Transverse colon (tissue), 4 donors: ENCODE results near the gene GRM1. TPM values are rescaled to one million over a fixed set of nuclear protein-coding genes. Genes with fewer than 3 reads are reported as not detected.
"Not testable (repeated sequence)": the region's sequence is repeated elsewhere in the genome, so short reads cannot be mapped to it uniquely, and the experiment has no call there.

Experiments
- DNase-seq: peaks from one replicate; pipeline ENCODE4 v3.0.0-alpha.2; 2019
- H3K27ac ChIP-seq, 4 donors: fragments of 200-600 bp; sonication (generic); 2 replicates each; pipeline ENCODE4 v1.5.1; 2016 to 2018; ENCODE audit warnings: inconsistent platforms in 4 of 4
- H3K27me3 ChIP-seq: fragments of 200-600 bp; sonication (generic); 2 replicates; pipeline ENCODE4 v1.5.1; 2017; ENCODE audit warnings: inconsistent platforms
- H3K36me3 ChIP-seq, 4 donors: fragments of 200-600 bp; sonication (generic); 2 replicates each; pipeline ENCODE4 v1.5.1; 2017 to 2019; ENCODE audit warnings: inconsistent platforms in 4 of 4
- H3K4me1 ChIP-seq, 4 donors: fragments of 200-600 bp; sonication (generic); 2 replicates each; pipeline ENCODE4 v1.5.1; 2017 to 2020; ENCODE audit warnings: inconsistent platforms in 4 of 4
- H3K4me3 ChIP-seq, 4 donors: fragments of 200-600 bp; sonication (generic); 1 replicate in 1 of 4; 2 replicates in 3 of 4; pipeline versions ENCODE4 v1.5.1 to v1.6.1; 2017 to 2019; ENCODE audit warnings: inconsistent platforms in 4 of 4
- H3K9me3 ChIP-seq, 2 donors: fragments of 200-600 bp; sonication (generic); 2 replicates each; pipeline ENCODE4 v1.5.1; 2017 to 2019; ENCODE audit warnings: inconsistent platforms in 2 of 2
- CTCF ChIP-seq, 5 experiments: fragments of 200-600 bp in 3 of 5; fragments of 450-650 bp in 2 of 5; sonication (generic) in 3 of 5; IDR thresholded peaks; 1 replicate in 2 of 5; 2 replicates in 3 of 5; pipeline ENCODE4 v1.5.1; 2016 to 2017; ENCODE audit warnings: antibody characterized with exemption in 5 of 5, inconsistent platforms in 3 of 5, mild to moderate bottlenecking in 2 of 5, moderate library complexity in 1 of 5
- EP300 ChIP-seq: sonication (generic); formaldehyde crosslinking; IDR thresholded peaks from one replicate; pipeline ENCODE4 v1.6.1; 2017; ENCODE audit warnings: antibody characterized with exemption, low read depth
- POLR2A ChIP-seq: fragments of 450-650 bp; IDR thresholded peaks from one replicate; pipeline ENCODE4 v1.6.1; 2016; ENCODE audit warnings: antibody characterized with exemption, mild to moderate bottlenecking, moderate library complexity
- POLR2AphosphoS5 ChIP-seq, 3 donors: sonication (generic); formaldehyde crosslinking; IDR thresholded peaks; one replicate each; pipeline ENCODE4 v1.6.1; 2016; ENCODE audit warnings: antibody characterized with exemption in 3 of 3
- WGBS, 2 donors: methylation state at CpG; one replicate each; pipeline ENCODE4 v1.1.5; 2018; ENCODE audit warnings: low coverage in 1 of 2; 5-methylcytosine and 5-hydroxymethylcytosine counted together
- in situ Hi-C, 4 donors: fragments of 200-750 bp; cut with MboI; loops; one replicate each; pipeline versions ENCODE4 v1.15.0 to v1.15.1; 2017; ENCODE audit warnings: low sequenced_read_pairs in 3 of 4, low pct_ligation_motif_present in 1 of 4, low pct_unique_long_range_greater_than_20kb in 1 of 4
- intact Hi-C: fragments of 100-400 bp; cut with DNase I; formaldehyde crosslinking; loops from one replicate; pipeline ENCODE4 v1.15.1; 2023; ENCODE audit warnings: low total_unique reads
- total RNA-seq, 4 donors: library from RNA; depleted of rRNA; stranded (reverse); fragments of >200 nt; gene quantifications; one replicate each; pipeline ENCODE4 v1.1.0, GENCODE V29; 2016

GRM1 gene
- total RNA-seq, 4 donors from 2014 or later, result 0.16 TPM; not detected in 3

DNA sequence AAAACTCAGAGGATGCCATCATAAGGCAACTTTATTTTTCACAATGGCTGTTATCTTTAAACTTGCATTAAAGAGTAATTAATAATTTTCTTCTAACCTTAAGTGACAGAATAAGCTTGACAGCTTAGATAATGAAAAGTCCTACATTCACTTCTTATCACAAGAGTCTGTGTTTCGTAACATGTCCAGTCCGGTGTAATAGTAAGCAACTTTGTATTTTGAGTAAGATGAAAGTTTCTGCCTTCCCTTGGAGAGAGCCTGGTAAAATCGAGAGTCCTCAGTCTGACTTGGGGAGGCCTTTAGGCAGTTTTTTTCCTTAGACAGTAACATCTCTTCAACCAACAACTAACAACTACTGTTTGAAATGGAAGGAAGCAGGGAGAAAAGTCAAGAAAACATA lies 195.6 kb downstream of the GRM1 start:
- intact Hi-C loops (no loop called here), in situ Hi-C loops (no loop called here)
- Histone ChIP-seq H3K27ac (no peak overlapping the region), H3K4me1 (no peaks in the 10 kb centered on the region), H3K4me3 (no peak overlapping the region), H3K27me3 (no peaks in the 10 kb centered on the region), H3K9me3 (no peaks in the 10 kb centered on the region), H3K36me3 (no peaks in the 10 kb centered on the region)
- 71 to 79% methylated on average over 3 of the region's 3 CpGs for WGBS, 2 donors
- TF ChIP-seq POLR2AphosphoS5 (IDR thresholded peaks at IDR 0.05), result no peak
- TF ChIP-seq EP300, result no peak
- no peak for TF ChIP-seq POLR2A
- no peak for TF ChIP-seq CTCF (IDR thresholded peaks at IDR 0.05)
- DNase-seq, result no peak

GRCh38 chr6:146224988-146225387 lies 196.1 kb downstream of the GRM1 start:
- WGBS, 2 donors, result 83 to 96% methylated on average over 5 of the region's 5 CpGs
- Histone ChIP-seq H3K27me3 (no peaks in the 10 kb centered on the region), H3K4me3 (no peak overlapping the region), H3K27ac (no peak overlapping the region), H3K9me3 (no peaks in the 10 kb centered on the region), H3K4me1 (no peaks in the 10 kb centered on the region), H3K36me3 (no peaks in the 10 kb centered on the region)
- intact Hi-C loops, result no loop called here
- DNase-seq, result no peak
- TF ChIP-seq POLR2AphosphoS5 (IDR thresholded peaks at IDR 0.05) (no peak), POLR2A (no peak), CTCF (IDR thresholded peaks at IDR 0.05) (no peak)
- in situ Hi-C loops, result no loop called here

GRCh38 chr6:146240322-146240721 lies 211.5 kb downstream of the GRM1 start:
- intact Hi-C loops, result no loop called here
- no peak for DNase-seq
- TF ChIP-seq POLR2AphosphoS5 (IDR thresholded peaks at IDR 0.05) (no peak), POLR2A (no peak), EP300 (no peak), CTCF (IDR thresholded peaks at IDR 0.05) (no peak)
- in situ Hi-C loops, result no loop called here
- H3K27ac ChIP-seq, result no peak overlapping the region
- H3K4me1 ChIP-seq, result no peaks in the 10 kb centered on the region
- no peaks in the 10 kb centered on the region for H3K36me3 ChIP-seq
- no peak overlapping the region for H3K4me3 ChIP-seq
- 63 to 81% methylated on average over 1 of the region's 1 CpG for WGBS, 2 donors
- H3K27me3 ChIP-seq, result no peaks in the 10 kb centered on the region
- no peaks in the 10 kb centered on the region for H3K9me3 ChIP-seq

GRCh38 chr6:146240807-146241206 lies 211.9 kb downstream of the GRM1 start:
- DNase-seq, result no peak
- H3K36me3 ChIP-seq, result no peaks in the 10 kb centered on the region
- no peak overlapping the region for H3K27ac ChIP-seq
- H3K4me3 ChIP-seq, result no peak overlapping the region
- intact Hi-C loops (no loop called here), in situ Hi-C loops (no loop called here)
- no peaks in the 10 kb centered on the region for H3K4me1 ChIP-seq
- no peaks in the 10 kb centered on the region for H3K9me3 ChIP-seq
- WGBS, 2 donors, result 67 to 92% methylated on average over 2 of the region's 2 CpGs
- H3K27me3 ChIP-seq, result no peaks in the 10 kb centered on the region
- TF ChIP-seq POLR2AphosphoS5 (IDR thresholded peaks at IDR 0.05), result no peak
- TF ChIP-seq EP300, result no peak
- no peak for TF ChIP-seq POLR2A
- TF ChIP-seq CTCF (IDR thresholded peaks at IDR 0.05), result no peak

- DNase-seq, H3K36me3 ChIP-seq, H3K27ac ChIP-seq, in situ Hi-C loops, H3K27me3 ChIP-seq, intact Hi-C loops, H3K4me3 ChIP-seq, H3K9me3 ChIP-seq, H3K4me1 ChIP-seq: not testable (repeated sequence)
- WGBS, 2 donors, result 87 to 90% methylated on average over 4 to 5 of the region's 5 CpGs
Observed at GRCh38 chr6:146243646-146244045, 214.8 kb downstream of the GRM1 start.
